HG03280 (cell line): ENCODE measurements around the gene FAM83E.
"Not testable (repeated sequence)": the region's sequence is repeated elsewhere in the genome, so short reads cannot be mapped to it uniquely, and the experiment has no call there.

Experiments used
- ATAC-seq: cut with Tn5 transposase; IDR thresholded peaks from one replicate; pipeline ENCODE4 v1.9.1; 2021; ENCODE audit warnings: mild to moderate bottlenecking, moderate library complexity; ENCODE audit not compliant: unreplicated experiment

Gene FAM83E

DNA sequence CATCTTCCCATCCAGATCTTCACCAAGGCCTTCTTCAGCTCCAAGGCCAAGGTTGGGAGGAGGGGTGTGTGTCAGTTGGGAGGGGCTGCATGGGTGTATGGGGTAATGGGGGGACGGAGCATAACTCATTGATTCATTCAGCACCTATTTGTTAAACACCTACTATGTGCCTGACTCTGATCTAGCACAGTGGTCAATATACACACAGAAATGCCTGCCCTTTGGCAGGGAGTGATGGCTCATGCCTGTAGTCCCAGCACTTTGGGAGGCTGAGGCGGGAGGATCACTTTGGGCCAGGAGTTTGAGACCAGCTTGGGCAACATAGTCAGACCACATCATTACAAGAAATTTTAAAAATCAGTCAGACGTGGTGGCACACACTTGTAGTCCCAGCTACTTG is 27.5 kb downstream of the FAM83E start:
- no peak for ATAC-seq

GRCh38 chr19:48582168-48582567 is 32.7 kb downstream of the FAM83E start:
- no peak for ATAC-seq

GRCh38 chr19:48578891-48579290 is 36.0 kb downstream of the FAM83E start:
- ATAC-seq: no peak

GRCh38 chr19:48577908-48578307 is 37.0 kb downstream of the FAM83E start:
- ATAC-seq: not testable (repeated sequence)

DNA sequence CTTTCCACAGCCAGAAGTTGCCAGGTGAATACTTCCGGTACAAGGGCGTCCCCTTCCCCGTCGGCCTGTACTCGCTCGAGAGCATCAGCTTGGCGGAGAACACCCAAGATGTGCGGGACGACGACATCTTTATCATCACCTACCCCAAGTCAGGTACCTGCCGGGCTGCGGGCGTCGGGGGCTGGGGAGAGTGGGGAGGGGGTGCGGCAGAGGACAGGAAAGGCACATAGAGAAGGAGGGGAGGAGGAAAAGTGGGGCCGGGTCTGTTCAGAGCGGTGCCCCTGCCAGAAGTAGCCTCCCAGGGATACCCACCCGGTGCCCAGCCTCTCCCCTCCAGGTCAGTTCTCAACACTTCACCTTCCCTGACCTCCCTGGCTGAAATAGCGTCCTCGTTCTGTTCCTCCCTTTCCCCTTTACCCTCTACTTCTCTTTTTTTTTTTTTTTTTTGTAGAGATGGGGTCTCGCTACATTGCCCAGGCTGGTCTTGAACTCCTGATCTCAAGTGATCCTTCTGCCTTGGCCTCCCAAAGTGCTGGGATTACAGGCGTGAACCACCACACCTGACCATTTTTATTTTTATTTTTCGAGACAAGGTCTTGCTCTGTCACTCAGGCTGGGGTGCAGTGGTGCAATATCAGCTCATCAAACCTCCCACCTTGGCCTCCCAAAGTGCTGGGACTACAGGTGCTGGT is 38.8 kb downstream of the FAM83E start:
- ATAC-seq: no peak

GRCh38 chr19:48573163-48573505 is 41.7 kb downstream of the FAM83E start:
- ATAC-seq: no peak

GRCh38 chr19:48571378-48572162 is 43.3 kb downstream of the FAM83E start:
- no peak for ATAC-seq

GRCh38 chr19:48569814-48570213 is 45.1 kb downstream of the FAM83E start:
- no peak for ATAC-seq

GRCh38 chr19:48568345-48568886 is 46.5 kb downstream of the FAM83E start:
- no peak for ATAC-seq

DNA sequence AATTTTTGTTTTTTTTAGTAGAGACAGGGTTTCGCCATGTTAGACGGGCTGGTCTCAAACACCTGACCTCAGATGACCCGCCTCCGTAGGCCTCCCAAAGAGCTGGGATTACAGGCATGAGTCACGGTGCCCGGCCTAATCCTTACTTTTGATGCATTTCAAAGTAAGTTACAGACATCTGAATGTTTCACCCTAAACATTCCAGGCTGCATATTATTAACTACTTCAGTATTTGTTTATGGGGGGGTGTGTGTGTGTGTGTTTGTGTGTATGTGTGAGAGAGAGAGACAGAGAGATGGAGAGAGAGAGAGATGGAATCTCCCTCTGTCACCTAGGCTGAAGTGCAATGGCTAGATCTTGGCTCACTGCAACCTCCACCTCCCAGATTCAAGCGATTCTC is 49.8 kb downstream of the FAM83E start:
- ATAC-seq: no peak
